NCI-H2196 (cell line): ENCODE results near the gene CNTN1.

Experiments used
- DNase-seq: peaks from one replicate; lab custom pipeline; 2025; ENCODE audit not compliant: unreplicated experiment; lab: John Stamatoyannopoulos, UW

The CNTN1 gene

GRCh38 chr12:40768125-40768864, 76.1 kb downstream of the CNTN1 start:
- DNase-seq, result no peak

- DNase-seq, result no peak
These were observed 77.6 kb downstream of the CNTN1 start for GRCh38 chr12:40769846-40770245.

DNA sequence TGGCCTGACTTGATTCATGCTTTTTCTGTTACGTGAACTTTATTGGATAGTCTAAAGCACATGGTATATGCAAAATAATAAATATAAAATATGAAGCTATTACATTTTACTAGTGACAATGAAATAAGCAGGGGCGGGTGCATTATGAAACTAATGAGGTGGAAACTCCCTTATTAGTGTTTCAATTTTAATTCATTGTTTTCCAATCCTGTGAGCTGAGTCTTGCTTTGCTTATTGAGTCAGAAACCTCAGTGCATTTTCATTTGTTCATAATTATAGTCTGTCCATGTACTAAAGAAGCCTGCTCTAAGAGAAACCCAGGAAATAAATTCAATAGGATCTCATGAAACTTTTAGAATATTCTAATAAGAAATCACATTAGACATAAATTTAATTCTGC, 78.5 kb downstream of the CNTN1 start:
- no peak for DNase-seq

DNA sequence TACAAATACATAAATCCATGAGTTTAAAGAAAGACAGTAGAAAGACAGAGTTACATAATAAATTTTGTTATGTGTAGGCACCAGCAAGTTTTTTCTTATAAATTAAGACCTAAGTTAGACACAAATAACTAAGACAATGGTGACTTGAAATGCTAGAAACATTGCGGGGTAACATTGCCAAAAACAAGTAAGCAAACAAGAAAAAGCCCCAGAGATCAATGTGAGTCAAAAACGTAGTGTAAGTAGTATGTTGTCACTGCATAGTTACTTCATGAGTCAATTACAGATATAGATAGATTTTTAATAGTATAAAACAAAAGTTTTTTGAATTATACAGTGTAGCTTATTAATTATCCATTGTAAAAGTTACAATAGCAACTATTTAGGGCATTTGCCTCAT, 83.4 kb downstream of the CNTN1 start:
- DNase-seq, result no peak

GRCh38 chr12:40784102-40784501, 91.9 kb downstream of the CNTN1 start:
- DNase-seq, result no peak

DNA sequence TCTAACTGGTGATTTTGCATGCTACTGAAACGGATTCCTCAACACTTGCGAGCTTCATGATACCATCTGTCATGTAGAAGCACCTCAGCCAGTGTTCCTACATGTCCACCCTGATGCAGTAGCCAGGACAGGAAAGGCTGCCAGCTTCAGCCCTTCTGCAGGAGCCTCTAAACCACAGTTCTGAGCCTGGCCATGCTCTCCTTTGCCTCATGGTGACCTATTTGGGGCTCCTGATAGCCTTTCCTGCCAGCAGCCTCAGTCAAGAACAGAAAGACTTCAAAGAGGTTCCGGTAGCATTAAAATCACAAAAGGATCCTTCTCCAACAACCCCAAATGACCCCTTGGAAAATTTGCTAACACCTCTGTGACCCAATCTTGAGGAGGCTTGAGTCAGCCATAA, 96.0 kb downstream of the CNTN1 start:
- no peak for DNase-seq

DNA sequence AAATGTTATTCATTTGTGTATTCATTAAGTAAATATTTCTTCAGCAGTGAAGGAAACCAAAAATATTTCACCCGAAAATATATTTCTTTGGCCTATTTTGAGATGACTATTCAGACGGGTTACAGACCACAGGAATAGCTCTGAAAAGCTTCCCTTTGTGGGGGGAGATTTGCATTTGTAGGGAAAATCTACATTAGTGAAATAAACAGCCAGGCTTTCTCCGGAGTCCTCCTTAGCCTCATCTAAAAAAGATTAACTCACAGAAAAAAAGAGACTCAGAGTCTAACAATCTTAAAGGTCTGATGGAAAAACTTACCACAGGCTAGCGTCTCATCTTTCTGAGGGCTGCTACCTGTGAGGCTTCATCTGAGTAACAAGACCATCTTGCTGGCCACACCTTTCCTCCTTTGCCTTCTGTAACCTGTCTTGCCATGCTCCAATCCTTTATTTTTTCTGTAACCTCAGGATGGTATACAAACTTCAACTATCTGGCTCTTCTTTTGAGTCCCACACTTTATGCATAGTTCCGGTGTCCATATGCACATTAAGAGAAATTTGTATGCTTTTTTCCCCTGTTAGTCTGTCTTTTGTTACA, 100.7 kb downstream of the CNTN1 start:
- no peak for DNase-seq

GRCh38 chr12:40793471-40793870, 101.2 kb downstream of the CNTN1 start:
- no peak for DNase-seq

DNA sequence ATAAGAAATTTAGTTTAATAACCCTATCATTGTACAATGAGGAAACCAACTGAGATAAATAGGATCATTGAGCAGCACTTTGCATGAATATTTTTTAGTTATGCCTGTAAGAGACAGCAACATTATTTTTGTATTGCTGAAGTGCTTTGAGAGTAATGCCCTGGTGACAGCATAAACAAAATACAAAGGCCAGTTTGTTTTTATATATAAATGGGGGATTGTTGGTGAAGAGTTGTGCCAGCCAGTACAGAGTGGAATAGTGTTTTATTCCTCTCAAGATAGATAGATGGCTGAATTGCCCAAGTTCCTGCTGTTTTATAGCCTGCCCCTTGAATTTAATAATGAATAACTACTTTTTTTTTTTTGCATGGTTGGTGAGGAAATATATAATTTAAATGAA, 101.8 kb downstream of the CNTN1 start:
- no peak for DNase-seq

GRCh38 chr12:40801082-40801481, 108.8 kb downstream of the CNTN1 start:
- no peak for DNase-seq

GRCh38 chr12:40801861-40802260, 109.6 kb downstream of the CNTN1 start:
- no peak for DNase-seq

GRCh38 chr12:40802656-40803055, 110.4 kb downstream of the CNTN1 start:
- no peak for DNase-seq

DNA sequence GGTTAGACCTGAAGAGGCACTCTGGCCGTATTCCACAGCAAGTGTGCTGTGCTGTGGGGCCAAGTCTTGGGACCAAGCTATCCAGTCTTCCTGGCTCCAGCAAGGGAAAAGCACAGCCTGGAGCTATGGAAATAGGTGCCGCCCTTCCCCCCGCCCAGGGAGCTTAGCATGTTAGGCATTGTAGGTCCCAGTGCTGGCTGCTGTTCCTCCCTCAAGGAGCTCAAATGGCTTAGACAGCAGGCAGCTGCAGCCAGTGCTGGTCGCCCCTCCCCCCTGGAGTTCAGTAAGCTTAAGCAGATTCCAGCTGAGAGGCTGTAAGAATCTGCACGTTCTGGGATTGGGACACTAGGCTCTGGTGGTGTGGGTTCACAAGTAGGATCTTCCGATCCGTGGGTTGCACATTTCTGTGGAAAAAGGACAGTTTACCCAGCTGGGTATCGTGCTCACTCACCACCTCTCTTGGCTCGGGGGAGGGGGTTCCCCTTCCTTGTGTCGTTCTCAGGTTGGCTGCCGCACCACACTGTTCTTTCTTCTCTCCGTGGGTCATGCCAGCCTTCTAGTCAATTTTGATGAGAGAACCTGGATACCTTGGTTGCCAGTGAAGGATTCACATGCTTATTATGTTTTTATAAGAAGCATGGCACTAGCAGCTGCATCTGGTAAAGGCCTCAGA, 127.3 kb downstream of the CNTN1 start:
- no peak for DNase-seq

DNA sequence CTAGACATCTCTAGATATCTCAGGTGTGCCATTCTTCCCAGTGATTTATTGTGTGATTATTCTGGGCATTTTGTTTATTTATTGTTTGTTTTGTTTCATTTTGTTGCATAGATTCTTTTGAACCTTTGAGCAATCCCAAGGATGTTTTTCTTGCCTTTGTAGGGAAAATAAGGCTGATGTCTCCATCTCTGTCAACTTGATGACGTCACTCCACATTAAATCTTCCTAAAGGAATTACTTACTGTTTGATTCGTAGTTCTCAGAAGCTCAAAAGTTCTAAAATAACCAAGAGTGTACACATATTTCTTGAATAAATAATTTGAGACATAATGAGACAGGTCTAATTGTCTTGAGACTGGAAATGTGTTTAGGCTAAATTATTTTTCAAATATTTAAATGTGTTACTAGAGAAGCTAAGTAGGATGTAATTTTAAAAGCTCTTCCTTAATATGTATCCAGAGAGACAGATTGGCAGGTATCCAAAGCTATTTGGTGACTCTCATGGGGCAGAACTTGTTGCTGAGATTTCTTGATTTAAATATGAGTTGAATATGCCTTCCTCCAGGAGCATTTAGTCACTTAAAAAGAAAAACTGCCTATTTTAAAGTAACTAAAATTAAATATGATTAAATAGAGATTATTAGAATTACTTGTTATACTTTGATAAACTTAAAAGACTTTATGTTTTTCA, 128.7 kb downstream of the CNTN1 start:
- DNase-seq, result no peak

- DNase-seq, result no peak
These were observed 132.9 kb downstream of the CNTN1 start for GRCh38 chr12:40825156-40825555.

- DNase-seq, result no peak
These were observed 135.7 kb downstream of the CNTN1 start for GRCh38 chr12:40827683-40828592.

GRCh38 chr12:40828593-40828990, 136.4 kb downstream of the CNTN1 start:
- no peak for DNase-seq

DNA sequence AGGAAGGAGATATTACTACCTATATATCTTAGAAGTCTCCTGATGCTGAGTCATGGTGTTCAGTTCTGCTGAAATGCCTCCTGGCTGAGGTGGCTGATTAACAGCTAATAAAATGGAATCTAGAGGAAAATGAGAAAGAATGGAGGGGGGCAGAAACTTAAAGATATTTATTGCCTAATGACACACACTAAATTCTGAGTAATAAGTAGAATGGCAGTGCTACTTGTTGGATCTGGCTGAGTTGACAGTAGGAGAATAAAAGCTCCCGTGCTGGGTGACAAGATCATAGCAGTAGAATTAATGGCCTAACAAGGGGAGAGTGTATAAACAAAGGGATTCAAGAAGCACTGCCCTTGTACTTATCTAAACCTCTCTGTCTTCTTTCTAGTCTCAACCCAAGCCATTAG, 137.5 kb downstream of the CNTN1 start:
- DNase-seq, result no peak

DNA sequence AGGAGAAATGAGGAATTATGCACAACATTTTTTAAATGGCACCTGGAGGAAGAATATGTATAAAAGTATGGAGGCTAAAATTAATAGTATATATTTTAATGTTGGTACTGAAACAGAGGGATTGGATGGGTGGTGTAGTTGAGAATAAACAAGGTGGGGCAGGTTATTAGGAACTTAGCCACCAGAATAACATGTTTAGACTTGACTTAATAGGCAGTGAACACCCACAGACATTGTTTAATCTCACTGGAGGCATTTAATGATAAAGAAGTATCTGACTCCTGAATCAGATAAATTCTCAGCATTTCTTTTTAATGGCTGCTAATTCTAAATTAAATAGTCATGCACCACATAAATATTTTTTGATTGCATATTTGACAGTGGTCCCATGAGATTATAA, 139.7 kb downstream of the CNTN1 start:
- DNase-seq, result no peak

- DNase-seq, result no peak
These were observed 140.4 kb downstream of the CNTN1 start for GRCh38 chr12:40832668-40833067.

DNA sequence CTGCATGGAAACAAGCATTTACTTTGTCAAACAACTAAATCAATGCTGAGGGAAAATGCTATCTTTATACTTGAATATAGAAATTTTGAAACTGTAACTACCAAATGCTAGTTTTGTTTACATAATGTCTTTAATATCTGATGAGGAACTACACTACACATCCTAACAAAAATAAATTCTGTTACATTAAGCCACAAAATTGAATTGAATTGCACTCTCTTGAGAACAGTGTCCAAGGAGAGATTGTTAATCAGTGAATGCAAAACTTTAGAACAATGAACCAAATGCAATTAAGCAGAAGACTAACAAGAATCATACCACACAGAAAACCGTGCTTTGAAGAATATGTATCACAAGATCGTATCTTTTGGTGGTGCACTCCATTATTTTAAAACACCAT, 141.6 kb downstream of the CNTN1 start:
- DNase-seq, result no peak
